Adrenal gland (tissue), 5 donors: ENCODE data around the gene ATP6V0A4.

Experiments
- POLR2A ChIP-seq, 2 donors: fragments of 450-650 bp; IDR thresholded peaks; one replicate each; pipeline ENCODE4 v1.6.1; 2017; ENCODE audit warnings: antibody characterized with exemption in 2 of 2, mild to moderate bottlenecking in 2 of 2, moderate library complexity in 1 of 2
- TF ChIP-seq, protein P1 (sequence below), 6 experiments: fragments of 450-650 bp in 4 of 6; fragments of 200-600 bp in 2 of 6; sonication (generic) in 1 of 6; IDR thresholded peaks; 1 replicate in 5 of 6; 2 replicates in 1 of 6; pipeline versions ENCODE4 v1.5.1 to v1.8.0; 2016 to 2021; ENCODE audit warnings: antibody characterized with exemption in 6 of 6, mild to moderate bottlenecking in 2 of 6, moderate library complexity in 1 of 6
- donor health status: DM: no; HTN: no; CAD: no.

DNA sequence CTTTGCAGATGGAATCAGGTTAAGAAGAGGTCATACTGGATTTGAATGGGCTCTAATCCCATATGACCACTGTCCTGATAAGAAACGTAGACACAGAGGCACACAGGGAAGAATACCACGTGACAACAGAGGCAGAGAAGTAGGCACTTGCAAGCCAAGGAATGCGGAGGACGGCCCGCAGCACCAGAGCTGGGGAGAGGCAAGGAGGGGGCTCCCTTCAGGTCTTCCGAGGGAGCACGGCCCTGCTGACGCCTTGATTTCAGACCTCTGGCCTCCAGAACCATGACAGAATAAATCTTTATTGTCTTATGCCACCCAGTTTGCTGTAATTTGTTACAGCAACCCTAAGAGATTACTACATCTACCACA is 44.9 kb downstream of the ATP6V0A4 start:
- TF ChIP-seq, protein P1, sequence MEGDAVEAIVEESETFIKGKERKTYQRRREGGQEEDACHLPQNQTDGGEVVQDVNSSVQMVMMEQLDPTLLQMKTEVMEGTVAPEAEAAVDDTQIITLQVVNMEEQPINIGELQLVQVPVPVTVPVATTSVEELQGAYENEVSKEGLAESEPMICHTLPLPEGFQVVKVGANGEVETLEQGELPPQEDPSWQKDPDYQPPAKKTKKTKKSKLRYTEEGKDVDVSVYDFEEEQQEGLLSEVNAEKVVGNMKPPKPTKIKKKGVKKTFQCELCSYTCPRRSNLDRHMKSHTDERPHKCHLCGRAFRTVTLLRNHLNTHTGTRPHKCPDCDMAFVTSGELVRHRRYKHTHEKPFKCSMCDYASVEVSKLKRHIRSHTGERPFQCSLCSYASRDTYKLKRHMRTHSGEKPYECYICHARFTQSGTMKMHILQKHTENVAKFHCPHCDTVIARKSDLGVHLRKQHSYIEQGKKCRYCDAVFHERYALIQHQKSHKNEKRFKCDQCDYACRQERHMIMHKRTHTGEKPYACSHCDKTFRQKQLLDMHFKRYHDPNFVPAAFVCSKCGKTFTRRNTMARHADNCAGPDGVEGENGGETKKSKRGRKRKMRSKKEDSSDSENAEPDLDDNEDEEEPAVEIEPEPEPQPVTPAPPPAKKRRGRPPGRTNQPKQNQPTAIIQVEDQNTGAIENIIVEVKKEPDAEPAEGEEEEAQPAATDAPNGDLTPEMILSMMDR (IDR thresholded peaks at IDR 0.05): no peak
- no peak for TF ChIP-seq POLR2A (IDR thresholded peaks at IDR 0.05)
